GM19438 (cell line): ENCODE results near the gene FOCAD.

ENCODE experiments used
- ATAC-seq: cut with Tn5 transposase; IDR thresholded peaks from one replicate; pipeline ENCODE4 v1.9.1; 2021; ENCODE audit warnings: low read depth; ENCODE audit not compliant: unreplicated experiment

Gene FOCAD

GRCh38 chr9:20788526-20789451 lies 104.7 kb downstream of the FOCAD start:
- no peak for ATAC-seq

DNA sequence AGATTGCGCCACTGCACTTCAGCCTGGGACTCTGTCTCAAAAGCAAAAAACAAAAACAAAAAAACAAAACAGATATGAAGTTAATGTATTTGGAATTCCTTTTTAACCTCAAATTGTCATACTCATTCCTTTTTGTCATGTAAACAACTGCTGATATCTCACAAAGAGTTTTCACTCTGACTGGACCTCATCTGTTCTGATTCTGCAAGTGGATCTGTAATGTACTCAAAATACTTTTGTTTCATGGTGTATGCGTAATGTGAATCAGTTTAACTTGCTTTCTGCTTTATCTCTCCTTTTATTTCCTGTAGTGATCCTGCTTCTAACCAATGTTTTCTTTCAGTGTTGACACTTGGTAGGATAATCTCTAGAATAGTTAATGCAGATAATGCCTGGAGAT lies 106.7 kb downstream of the FOCAD start:
- ATAC-seq = no peak

DNA sequence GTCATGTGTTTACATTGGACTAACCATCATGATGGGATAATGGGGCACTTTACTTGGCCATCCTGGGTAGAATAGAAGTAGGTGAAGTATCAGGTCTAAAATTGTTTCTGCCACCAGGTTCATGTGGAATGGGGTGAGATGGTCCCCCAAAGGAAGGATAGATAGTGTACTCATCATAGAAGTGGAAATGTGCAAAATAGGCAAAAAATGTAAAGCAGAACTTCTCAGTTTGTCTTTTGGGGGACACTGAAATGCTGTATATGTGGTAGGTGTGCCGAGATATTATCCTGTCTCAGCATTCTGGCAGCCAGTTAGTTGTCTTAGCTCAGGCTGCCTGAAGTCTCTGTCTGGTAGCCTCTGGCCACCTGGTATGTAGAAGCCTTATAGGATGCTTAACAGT lies 107.6 kb downstream of the FOCAD start:
- ATAC-seq = no peak

DNA sequence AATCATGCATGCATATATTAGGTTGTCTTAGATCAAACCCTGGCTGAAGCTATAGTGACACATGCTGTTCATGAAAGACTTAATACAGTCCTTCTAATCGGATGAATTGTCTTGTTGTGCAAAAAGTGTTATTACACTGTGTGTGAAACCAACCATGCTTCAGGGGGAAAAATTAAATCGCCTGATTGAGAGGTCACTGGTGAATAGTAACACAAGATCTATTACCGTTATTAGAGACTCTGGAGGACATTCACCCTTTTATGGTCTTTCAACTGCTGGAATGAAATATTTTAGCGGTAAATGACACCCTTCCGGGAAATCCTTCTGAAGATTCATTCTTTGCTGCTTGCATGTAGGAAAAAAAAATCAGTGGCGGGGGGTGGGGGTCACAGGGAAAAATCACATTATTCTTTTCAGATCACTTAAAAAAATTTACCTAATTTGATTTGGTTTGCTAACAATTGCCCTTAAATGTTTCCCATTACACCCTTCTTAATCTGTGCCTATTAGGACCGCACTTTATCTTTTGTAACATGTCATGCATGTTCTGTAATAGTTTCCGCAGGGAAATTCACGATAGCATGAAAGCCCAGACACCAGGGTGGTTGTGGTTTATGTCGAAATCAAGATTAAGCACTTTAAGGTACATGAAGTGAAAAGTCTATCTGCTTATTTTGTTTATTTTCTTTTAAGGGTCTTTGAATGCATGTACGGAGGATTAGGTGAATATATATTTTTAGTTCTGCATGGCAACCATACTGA lies 120.6 kb downstream of the FOCAD start:
- ATAC-seq = no peak

GRCh38 chr9:20805766-20806165 lies 121.7 kb downstream of the FOCAD start:
- no peak for ATAC-seq

GRCh38 chr9:20808002-20808401 lies 123.9 kb downstream of the FOCAD start:
- no peak for ATAC-seq

- ATAC-seq = no peak
Observed at GRCh38 chr9:20811872-20812271, 127.8 kb downstream of the FOCAD start.

GRCh38 chr9:20815923-20816703 lies 132.1 kb downstream of the FOCAD start:
- ATAC-seq = no peak

GRCh38 chr9:20823051-20823450 lies 139.0 kb downstream of the FOCAD start:
- ATAC-seq = no peak

DNA sequence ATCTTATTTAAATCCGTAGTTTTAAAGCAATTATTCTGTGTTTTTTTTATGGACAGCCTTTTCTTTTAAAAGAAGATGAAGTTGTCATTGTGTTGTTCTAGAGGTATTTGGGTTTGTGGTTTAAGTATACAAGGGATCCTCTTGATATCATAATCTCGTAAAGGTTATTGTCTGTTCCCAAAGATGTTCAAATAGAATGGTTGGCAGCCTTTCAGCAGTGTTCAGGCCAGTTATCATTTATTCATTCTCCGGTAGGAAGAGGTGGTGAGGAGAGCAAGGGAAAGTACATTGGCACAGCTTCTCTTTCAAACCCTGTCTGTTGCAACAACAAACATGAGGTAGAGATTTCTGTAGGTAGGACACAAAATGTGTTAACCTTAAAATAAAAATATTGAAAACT lies 147.0 kb downstream of the FOCAD start:
- ATAC-seq = no peak

- no peak for ATAC-seq
Observed at GRCh38 chr9:20832775-20833174, 148.7 kb downstream of the FOCAD start.

DNA sequence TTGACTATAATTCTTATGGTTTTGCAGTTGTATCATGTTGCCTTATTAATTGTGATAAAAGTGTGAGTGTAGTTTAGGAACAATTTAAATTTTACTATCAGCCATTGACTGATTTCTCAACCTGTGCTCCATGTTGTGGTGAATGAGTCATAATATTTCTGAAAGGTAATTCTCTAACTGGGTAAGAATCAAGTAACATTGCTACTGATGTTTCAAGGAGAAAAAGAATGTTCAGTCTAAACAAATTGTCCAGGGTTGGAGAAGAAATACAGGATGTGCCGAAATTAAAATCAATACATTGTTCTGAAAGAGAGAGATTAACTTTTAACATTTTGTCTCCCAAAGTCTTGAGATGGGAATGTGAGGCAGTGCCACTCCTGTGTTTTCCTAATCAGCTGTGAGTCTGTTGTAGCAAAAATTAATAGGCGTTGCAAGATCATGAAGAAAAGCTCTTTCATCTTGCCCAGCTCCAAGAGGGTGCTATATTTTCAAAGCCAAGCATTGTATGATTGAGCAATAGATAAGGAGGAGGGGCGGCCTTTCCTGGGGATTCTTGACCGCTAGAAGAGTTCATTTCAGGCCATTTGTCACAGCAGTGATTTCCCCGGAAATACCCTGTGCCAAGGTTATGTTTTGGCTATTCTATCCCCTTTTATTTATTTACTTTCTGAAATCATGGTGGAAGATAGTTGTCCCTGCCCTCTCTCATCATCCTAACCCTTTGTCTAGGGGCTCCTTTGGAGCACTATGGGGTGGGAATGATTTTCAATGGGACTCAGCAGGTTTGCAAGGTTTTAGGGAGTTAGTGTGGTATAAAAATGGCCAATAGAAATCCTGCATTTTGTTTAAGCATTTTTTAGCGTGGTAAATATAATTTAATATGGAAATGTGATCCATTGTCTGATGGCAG lies 151.6 kb downstream of the FOCAD start:
- no peak for ATAC-seq

GRCh38 chr9:20837166-20837565 lies 153.1 kb downstream of the FOCAD start:
- ATAC-seq = no peak

GRCh38 chr9:20838218-20838617 lies 154.2 kb downstream of the FOCAD start:
- ATAC-seq = no peak

DNA sequence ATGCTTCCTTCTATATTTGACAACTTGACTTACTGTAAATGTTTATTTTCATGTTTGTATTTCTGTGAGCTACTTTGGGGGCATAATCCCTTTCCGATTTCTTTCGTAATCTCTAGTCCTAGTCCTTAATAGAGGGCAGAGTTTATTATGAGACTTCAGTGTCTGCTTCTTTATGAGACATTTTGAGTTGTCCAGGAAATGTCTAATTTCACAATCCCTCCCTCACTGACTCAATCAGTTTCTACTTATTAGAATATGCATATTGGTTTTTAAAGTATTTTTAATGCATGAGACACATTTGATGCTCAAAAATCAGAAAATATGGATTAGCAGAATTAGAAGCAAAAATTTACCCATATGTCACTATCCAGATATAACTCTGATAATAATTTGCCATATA lies 160.9 kb downstream of the FOCAD start:
- ATAC-seq = no peak

- ATAC-seq = no peak
Observed at GRCh38 chr9:20848490-20848889, 164.4 kb downstream of the FOCAD start.

DNA sequence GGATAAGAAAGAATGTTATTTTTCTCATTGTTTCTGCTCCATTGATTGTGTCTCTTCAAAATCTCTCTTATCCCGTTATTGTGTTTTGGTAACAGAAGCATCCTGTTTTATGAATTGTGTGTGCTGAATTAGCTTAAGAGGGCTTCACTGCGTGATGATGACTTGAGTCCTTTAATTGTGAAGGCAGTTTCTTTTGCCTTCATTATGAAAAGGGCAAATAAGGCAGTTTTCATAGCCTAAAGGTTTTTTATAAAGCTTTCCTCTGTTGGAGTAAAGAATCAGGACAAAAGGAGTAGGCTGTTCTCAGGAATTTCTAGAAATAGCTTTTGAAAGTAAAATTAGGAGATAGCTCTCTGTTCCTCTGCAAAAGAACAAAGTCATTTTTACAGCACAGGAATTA lies 169.8 kb downstream of the FOCAD start:
- no peak for ATAC-seq

GRCh38 chr9:20854444-20854843 lies 170.4 kb downstream of the FOCAD start:
- no peak for ATAC-seq

GRCh38 chr9:20863945-20864344 lies 179.9 kb downstream of the FOCAD start:
- no peak for ATAC-seq

- no peak for ATAC-seq
Observed at GRCh38 chr9:20865347-20865746, 181.3 kb downstream of the FOCAD start.
